ENCODE measurements around the gene SIGLEC12.
A peak's percentile ranks its signal among the peaks of the same experiment; 100 is the strongest.
"Not testable (repeated sequence)": the region's sequence is repeated elsewhere in the genome, so short reads cannot be mapped to it uniquely, and the experiment has no call there.

The SIGLEC12 gene

DNA sequence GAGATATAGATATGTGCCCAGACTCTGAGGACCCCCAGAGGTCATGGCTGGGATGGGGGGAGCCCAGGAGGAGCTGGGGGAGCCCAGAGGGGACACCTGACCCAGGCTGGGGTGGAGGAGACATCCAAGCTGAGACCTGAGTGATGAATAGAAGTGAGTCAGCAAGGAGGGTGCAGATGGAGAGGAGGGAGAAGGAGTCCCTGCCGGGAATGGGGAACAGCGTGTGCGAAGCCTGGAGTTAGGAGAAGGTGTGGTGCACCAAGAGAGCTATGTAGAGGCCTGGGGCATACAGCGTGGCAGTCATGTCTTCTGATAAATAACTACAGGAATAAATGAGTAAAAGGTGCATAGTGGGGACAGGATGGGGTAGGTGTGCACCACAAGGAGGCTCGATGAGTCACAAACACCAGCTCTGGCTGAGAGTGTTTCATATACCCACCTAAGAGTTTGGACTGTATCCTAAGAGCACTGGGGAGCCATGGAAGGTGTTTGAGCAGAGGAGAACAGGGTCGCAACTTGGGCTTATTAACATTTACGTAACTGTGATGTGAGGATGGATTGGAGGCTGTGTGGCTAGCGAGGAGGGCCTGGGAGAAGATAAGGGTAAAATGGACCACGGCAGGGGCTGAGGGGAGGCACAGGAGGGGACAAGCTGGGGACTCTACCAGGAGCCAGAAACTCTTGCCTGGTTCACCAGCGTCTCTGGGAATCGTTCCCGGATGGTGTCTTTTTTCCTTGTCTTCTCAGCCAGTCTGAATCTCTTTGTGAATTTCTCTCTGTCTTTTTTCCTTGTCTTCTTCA, 21.9 kb downstream of the SIGLEC12 start:
- DNase-seq = peak in 1 of 2 donors; percentile 27

DNA sequence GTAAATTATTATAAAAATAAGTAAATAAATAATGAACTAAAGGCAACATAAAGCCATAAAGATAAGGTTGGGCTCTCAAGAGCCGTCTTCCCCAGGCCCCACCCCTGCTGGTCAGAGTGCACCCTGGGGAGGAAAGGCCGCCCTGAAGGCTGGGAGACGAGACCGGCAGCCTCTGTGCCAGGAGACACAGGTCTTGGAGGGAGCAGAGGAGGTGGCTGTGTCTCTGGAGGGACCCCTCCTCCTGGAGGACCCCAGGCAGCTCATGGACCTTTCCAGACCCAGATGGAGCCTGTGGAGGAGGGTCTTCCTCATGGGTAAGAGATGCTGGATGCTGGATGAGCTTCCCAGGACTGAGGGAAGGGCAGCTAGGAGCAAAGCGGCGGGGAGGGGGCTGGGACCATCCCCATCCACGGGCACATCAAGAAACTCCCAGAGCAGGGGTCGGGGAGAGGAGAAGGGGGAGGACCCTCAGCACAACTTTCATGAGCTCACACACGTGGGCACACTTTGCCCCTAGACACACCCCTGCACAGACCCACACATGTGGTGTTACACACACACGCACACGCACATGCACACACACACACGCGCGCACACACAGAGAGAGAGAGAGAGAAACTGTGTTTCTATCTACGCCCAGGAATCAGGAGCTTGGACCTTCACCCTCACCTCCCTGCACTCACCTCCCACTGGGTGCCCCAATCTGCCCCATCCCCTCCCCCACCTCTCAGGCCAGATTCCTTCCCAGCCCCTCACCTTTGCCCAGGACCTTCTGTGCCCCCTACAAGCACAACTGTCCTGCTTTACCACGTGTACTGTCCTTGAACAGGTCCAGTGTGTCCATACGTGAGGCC, 23.0 kb downstream of the SIGLEC12 start, which contains the start of gene CEACAM18:
TSS of gene CEACAM18 (plus strand) at position 159 of the 854 bp plus-strand sequence.
- no peak for DNase-seq

DNA sequence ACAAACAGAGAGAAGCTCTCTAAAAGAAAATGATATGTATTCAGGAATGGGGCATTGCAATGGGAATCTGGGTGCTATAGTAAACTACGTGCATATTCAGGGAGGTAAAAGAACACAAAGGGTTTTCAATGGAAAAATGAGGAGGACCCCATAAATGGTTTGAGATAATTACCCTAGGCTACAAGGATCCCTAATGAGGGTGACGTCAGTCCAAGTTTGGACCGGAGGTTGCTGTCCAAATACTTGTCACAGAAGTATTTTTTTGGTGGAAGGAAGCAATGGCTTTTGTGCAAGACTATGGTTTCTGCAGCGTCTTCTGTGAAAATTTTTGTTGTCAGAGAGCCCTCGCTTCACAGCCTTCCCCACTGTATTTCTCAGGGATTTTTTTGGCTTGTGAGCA, 24.3 kb downstream of the SIGLEC12 start:
- DNase-seq = no peak

DNA sequence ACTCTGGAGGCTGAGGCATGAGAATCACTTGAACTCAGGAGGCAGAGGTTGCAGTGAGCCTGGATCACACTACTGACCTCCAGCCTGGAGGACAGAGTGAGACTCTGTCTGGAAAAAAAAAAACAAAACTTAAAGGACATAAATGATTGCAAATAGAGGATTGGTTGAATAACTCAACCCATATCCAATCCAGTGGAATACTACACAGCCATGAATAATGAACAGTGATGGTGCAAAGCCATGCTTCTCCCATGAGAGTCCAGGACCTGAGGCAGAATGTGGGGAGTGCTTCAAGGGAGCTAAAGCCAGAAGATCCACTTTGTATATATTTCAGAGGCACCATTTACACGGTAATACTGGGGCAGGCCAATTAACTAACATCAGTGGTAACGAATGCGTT, 25.4 kb downstream of the SIGLEC12 start:
- DNase-seq = no peak

DNA sequence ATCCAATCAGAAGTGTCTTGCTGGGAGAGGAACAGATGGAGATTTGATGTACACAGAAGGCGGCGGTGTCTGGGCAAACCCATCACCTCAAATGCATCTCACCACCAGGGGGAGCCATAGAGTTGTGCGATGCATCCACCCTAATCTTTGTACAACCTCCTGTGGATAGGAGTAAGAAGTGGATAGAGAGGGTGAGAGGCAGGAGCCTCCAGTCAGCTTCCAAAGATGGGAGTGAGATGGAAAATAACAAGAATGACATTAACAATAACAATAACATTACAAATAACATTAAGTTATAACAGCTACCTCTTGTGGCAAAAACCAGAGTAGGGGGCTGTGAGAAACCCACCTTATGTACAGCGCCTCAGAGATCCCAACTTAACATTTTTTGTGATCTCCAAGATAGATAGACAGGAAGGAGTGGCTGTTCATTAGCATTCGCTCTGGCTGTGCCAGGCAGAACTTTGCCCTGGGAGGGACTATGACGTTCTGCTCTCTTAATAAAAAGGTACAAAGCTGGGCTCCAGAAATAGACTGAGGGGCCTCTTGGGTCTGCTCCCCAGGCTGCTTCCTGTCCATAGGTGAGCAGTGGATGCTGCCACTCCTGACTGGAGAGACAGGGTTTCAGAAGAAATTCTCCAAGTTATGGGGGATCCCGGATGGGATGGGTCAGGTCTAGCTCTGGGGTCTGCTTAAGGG, 28.4 kb downstream of the SIGLEC12 start:
- DNase-seq = peak; percentile 85 to 93

DNA sequence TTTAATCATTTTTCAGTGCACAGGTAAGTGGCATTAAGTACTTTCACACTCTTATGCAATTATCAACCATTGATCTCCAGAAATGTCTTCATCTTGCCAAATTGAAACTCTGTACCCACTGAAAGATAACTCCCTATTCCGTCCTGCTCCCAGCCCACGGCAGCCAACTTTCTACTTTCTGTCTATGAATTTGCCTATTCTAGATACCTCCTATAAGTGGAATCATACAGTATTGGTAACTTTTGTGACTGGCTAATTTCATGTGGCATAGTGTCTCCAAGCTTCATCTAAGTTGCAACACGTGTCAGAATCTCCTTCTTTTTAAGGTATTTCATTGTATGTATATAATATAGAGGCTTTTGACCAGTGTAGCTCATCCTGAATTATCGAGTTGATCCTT, 29.0 kb downstream of the SIGLEC12 start:
- no peak for DNase-seq

DNA sequence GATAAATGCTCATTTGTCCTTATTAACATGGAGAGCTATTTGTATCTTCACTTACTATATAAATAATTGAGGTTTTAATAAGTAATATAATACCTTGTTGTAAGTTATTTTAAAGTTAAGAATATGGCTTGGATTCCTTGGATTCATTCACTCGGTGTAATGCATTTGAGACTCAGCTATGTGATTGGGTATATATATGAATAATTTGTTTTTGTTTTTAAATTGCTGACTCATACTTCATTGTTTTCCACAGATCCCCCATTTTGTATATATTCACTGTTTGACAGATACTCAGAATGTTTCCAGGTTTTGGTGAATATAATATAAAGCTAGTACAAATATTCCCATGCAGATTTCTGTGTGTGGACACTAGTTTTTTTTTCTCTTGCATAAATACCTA, 30.1 kb downstream of the SIGLEC12 start:
- no peak for DNase-seq

DNA sequence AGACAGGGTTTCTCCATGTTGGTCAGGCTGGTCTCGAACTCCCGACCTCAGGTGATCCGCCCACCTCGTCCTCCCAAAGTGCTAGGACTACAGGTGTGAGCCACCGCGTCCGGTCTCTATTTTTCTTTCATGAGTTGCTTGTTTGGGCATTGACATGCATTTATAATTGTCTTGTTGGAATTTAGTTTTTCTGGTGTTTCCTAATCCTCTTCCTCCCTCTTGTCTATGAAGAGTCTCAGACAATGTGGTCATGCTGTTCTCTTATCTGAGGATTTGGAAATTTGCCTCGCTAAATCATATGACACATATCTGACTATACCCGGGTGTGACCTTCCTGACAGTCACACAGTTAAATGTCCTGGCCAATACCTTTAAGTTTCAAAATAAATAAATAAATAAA, 30.6 kb downstream of the SIGLEC12 start:
- DNase-seq = no peak

DNA sequence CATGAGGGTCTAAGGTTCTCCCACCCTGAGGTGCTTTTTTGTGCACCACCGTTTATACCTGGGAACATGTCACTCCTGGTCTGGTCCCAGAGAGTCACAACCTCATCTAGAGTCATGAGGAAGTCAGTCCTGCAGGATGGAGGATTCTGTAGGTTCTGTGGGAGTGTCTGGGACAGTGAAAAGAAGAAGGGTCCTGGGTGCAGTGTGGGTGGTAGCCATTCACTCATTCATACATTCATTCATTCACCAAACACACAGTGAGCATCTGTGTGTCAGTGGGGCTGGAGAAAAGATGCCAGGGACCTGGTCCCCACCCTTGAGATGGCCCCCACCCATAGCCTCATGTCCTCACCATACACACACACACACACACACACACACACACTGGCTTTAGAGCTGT, 32.0 kb downstream of the SIGLEC12 start:
- DNase-seq = no peak

DNA sequence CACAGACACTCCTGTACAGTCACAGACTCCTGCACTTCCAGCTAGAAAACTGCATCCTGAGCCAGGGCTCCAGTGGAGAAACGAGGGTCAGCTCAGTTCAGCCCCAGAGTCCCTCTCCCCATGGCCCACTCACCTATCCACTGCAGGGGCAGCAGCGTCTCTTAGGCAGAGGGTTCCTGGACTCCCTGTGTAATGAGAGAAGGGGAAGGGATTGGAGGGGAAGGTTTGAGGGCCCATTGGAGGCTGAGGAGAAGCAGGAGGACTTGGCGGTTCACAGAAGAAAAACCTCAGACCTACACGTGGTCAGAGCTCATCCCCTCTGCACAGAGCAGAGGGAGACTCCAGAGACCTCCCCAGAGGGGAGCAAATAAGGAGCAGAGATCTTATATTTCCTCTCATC, 32.4 kb downstream of the SIGLEC12 start:
- no peak for DNase-seq

DNA sequence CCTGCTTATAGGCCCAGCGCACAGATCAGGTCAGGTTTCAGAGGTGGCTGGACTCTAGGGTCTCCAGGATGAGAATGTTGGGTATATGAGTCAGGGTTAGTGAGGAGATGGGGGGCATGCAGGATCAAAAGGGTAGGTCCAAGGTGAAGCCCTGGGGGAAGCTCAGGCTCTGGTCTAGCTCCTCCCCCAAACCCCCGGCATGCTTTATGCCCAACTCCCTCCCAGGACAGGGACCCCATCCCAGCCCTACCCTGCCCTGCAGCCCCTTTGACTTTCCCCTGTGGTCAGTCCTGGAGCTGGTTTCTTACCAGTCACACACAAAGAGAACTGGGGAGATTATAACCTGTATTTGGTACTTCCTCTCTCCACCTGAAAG, 33.1 kb downstream of the SIGLEC12 start:
- no peak for DNase-seq

DNA sequence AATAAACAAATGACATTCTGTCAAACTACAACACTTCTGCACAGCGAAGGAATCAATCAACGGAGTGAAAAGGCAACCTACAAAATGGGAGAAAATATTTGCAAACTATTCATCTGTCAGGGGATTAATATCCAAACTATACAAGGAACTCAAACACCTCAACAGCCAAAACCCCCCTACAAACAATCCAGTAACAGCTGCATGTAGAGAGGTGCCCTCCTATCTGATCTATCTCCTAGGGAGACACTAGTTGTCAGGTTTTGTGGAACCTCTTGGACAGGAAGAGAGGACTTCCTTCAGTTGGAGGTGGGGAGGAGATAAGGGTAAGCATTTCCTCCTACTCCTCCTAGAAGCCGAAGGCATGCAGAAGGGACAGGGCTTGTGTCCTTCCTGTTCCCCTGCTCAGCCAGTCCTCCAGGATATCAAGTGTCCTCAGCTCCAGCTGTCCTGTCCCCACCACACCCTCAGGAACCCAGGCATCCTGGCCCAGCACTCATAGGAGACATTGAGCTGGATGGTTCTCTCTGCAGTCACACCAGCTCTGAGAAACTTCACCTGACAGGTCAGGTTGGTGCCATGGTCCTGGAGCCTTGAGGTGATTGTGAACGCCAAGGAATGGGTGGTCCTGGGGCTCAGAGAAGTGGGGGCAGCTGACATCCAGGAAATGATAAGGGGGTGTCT, 33.6 kb downstream of the SIGLEC12 start:
- no peak for DNase-seq

DNA sequence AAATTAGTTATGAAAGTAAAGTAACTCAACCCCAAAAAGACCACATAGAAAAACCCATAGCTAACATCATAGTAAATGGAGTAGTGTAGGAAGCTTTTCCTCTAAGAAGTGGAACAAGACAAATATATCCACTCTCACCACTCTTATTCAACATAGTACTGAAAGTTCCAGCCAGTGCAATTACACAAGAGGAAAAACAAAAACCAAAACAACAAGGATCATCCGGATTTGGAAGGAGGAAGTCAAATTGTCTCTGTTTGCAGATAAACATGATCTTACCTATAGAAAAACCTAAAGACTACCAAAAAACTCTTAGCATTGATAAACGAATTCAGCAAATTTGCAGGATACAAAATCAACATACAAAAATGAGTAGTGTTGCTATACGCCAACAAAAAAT, 34.9 kb downstream of the SIGLEC12 start:
- no peak for DNase-seq

DNA sequence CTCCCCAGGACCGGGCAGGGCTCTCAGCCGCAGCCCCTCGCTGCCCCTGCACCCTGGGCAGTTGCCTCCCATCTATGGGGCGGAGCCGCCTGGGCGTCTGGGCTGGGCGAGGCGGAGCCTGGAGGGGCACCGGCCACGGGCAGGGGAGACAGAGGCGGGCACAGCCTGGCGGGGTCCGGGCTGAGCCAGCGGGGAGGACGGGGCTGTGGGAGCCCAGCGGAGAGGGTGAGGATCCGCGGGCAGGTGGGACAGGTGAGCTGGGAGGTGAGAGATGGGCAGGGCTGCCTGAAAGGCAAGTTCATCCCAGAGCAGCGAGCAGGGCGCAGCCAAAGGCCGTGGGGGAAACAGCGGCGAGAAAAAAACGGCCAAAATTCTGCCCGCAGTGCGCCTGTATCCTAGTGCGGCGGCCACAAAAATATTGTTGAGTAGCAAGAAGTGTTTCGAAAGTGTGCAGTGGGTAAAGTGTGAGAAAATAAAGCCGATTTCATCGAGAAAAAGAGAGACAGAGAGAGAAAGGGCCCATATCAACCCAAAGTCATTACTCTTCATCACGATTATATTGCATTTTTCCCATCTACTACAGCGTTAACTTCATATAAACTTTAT, 37.5 kb downstream of the SIGLEC12 start:
- DNase-seq = not testable (repeated sequence)

DNA sequence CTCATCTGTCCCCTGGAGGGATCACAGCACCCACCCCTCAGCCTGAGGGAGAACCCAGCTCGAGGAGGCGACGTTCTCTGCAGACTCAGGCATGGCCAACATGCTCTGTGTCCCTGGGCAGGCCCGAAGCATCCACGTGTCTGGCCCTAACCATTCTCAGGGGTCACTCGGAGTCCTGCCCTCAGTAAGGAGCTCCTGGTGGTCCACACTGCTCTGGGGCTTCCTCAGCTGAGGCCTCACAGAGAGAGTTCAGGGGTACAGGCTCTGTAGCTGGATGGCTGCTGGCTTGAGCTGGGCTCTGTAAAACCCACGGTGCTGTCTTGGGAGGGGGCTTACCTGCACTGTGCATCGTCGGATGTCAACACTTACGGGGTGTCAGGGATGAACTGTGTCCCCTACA, 38.9 kb downstream of the SIGLEC12 start:
- DNase-seq = no peak

DNA sequence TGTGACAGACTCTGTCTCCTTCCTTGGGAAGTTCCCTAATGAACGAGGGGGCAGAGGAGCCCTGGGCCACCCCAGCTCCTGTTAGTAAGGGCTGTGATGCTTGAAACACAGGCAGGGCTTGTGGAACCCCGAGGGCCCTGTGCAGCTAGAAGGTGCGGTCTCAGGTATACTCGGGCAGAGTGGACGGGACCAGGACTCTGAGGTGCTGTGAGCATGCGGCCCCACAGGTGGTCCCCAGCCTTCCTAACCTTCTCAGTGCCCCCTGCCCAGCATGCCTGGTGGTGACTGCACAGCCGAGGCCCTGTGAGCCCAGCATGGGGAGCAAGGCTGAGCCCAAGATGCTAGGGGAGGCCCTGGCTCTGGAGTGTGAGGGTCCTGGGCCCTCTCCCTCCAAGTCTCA, 39.3 kb downstream of the SIGLEC12 start:
- DNase-seq = no peak

DNA sequence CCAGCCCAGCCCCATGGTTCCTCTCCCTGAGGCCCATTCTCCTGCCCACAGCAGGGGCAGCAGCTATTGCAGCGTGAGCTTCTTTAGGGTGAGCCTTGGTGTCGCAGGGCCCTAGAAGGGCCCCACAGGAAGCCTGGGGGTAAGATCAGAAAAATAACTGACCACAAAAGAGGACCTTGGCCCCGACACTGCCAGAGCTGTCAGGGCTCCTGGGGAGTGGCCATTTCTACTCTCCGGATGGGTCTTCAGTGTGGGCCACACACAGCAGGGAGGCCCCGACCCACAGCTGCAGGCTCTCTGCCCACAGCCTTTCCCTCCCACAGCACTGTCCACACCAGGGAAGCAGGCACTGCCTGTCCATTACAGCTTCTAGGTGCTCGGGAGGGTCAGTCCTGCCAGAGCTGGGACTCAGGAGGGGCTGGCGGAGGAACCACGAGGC, 39.9 kb downstream of the SIGLEC12 start:
- DNase-seq = no peak

DNA sequence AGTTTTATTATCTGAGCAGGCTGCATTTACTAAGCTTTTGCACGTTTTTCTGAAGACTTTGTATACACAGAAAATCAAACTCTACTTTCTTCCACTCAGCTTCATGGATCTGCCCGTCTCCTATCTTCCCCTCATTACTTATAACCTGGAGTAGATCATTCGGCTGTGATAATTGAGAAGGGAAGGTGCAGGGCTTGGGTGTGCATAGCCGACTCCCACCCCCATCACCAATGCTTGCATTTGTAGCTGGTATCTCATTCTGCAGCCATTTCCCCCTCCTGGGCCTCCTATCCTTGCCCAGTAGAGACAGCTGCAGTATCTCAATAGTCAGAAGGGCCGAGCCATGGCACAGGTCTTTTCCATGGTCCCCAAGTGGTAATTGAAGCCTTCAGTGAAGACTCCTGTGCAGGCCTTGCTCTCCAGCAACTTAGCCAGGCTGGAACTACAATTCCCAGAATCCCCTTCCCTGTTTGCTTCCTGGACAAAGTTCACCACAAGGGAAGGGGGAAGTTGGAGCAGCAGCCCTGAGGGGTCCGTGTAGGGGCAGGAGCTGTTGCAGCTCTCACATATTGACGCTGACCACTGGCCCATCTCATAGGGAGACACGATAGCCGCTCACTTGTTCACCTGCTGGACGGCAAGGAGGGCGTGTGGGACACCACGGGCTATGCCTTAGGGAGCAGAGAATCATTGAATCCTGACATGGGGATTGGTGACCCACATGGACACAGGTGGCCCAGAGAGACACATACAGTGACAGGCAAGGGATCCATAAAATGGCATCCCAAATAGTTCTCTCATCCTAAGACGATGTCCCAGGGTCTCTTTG, 41.2 kb downstream of the SIGLEC12 start:
- no peak for DNase-seq

DNA sequence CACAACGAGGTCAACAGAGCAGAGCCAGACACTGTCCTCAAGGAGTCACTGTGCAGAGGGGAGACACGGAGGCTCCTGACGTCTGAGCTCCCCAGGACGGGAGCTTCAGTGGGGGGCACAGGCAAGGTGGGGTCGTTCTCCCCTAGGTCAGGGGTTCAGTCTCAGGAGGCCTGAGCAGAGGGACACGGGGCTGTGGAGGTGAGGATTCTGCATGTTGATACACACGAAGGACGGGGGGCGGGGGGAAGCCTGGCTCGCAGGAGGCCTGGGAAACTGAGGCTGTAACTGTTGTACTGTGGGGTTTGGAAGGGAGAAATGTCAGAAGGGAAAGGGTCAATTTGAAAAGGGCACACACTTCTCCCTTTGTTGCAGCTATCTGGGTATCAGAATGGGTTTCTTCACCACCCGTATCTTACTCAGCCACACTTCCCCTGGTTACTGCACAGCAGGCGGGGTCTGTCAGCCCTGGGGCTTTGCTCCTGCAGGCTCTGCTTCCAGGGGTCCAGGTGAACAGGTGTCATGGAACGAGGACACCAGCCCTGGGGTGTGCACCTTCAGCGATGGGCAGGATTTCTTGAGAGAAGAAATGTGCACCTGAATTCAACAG, 42.6 kb downstream of the SIGLEC12 start:
- DNase-seq = no peak

DNA sequence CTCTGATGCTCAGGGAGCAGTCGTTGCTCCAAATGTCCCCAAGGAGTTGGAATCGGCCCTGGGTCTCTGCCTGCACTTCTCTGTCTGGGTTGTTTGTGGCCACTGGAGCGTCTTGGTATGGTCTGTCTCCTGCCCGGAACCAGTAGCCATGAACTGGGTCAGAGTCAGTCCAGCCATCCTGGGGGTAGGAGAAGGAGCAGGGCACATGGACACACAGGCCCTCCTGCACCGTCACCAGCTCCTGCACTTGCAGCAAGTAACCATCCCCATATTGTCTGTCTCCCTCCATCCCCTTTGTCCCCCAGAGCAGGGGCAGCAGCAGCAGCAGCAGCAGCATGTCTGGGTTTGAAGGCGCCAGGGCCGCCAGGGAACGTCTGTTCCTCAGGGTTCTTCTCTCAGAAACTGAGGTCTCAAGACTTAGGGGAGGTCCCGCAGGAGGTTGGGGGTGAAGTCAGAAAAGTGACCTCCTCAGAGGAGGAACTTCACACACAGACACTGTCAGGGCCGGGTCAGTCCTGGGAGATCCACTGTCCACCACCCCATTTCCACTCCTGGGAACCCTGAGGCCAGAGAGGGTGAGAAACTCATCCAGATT, 43.5 kb downstream of the SIGLEC12 start, which contains the start of gene SIGLEC8:
TSS of gene SIGLEC8 (minus strand) at position 404 of the 595 bp plus-strand sequence. CDS start at position 337, 67 bp downstream.
- no peak for DNase-seq

Measured in activated CD4-positive, alpha-beta T cell treated with anti-CD3 and anti-CD28 coated beads for 4 hours (primary cell).